Measurements from ENCODE around the gene PGM1. TPM values are rescaled to one million over a fixed set of nuclear protein-coding genes. Genes with fewer than 3 reads are reported as not detected.

PGM1 gene
- total RNA-seq, 1 donor from 2014 or later = 22.7 TPM

DNA sequence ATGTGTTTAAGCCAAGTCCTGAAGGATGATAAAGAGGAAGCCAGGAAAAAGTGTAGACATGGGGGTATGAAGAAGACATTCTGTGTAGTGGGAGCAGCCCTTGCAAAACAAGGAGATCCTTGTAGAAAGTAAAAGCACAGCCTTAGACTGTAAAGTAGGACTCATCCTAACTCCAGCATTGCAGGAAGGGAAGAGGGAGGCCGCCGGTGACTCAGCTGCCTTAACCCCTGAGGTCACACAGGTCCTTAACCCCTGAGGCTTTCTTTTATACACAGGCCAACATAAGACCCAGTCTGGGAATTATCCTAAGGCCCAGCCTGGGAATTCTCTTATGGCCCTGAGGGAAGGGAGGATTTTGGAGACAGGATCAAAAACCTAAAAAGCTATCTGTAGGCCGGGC is 18.0 kb downstream of the PGM1 start:
- Mint-ChIP-seq H3K27ac (peak overlapping the region; percentile 18), H3K27me3 (ENCODE audit: insufficient read depth, low read depth) (peaks cover 2% of the 10 kb centered on the region), H3K36me3 (no peaks in the 10 kb centered on the region), H3K4me1 (peaks cover 23% of the 10 kb centered on the region), H3K4me3 (no peak overlapping the region), H3K9me3 (no peaks in the 10 kb centered on the region)
- Histone ChIP-seq H3K4me3 (no peak overlapping the region), H3K27ac (no peak overlapping the region), H2AFZ (replicated peaks) (no peak overlapping the region), H3K4me1 (peaks cover 30% of the 10 kb centered on the region), H3K36me3 (no peaks in the 10 kb centered on the region), H4K20me1 (ENCODE audit: low read depth) (no peaks in the 10 kb centered on the region), H3K79me2 (ENCODE audit: low read depth) (no peaks in the 10 kb centered on the region), H3F3A (ENCODE audit: low read depth) (peaks cover 15% of the 10 kb centered on the region), H3K9me3 (ENCODE audit: low read depth) (no peaks in the 10 kb centered on the region), H3K9ac (no peak overlapping the region), H3K27me3 (no peaks in the 10 kb centered on the region), H3K4me2 (no peak overlapping the region)
- peak; percentile 63 for DNase-seq (ENCODE audit: low spot score)
- TF ChIP-seq, protein P1, sequence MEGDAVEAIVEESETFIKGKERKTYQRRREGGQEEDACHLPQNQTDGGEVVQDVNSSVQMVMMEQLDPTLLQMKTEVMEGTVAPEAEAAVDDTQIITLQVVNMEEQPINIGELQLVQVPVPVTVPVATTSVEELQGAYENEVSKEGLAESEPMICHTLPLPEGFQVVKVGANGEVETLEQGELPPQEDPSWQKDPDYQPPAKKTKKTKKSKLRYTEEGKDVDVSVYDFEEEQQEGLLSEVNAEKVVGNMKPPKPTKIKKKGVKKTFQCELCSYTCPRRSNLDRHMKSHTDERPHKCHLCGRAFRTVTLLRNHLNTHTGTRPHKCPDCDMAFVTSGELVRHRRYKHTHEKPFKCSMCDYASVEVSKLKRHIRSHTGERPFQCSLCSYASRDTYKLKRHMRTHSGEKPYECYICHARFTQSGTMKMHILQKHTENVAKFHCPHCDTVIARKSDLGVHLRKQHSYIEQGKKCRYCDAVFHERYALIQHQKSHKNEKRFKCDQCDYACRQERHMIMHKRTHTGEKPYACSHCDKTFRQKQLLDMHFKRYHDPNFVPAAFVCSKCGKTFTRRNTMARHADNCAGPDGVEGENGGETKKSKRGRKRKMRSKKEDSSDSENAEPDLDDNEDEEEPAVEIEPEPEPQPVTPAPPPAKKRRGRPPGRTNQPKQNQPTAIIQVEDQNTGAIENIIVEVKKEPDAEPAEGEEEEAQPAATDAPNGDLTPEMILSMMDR (IDR thresholded peaks at IDR 0.05) = no peak
- TF ChIP-seq EZH2 (IDR thresholded peaks at IDR 0.05) (no peak), EZH2phosphoT487 (IDR thresholded peaks at IDR 0.05) (no peak)

GRCh38 chr1:63612564-63612963 is 19.4 kb downstream of the PGM1 start:
- no peaks in the 10 kb centered on the region for H3K9me3 ChIP-seq (ENCODE audit: low read depth)
- no peak overlapping the region for H3K27ac Mint-ChIP-seq

DNA sequence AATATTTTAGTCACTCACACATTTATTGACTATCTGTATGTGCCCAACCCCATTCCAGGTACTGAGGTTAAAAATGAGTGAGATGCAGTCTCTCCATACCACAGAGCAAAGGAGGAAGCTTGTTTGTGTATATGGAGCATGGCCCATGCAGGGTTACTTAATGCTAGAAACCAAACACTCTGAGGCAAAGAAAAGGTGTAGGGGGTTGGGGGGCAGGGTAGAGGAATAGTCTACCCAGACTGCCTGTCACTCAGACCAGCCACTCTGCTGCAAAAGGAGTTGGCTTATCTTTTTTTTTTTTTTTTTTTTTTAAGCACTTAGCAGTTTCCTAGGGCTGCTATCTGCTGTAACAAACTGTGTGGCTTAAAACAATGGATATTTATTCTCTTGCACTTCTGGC is 19.8 kb downstream of the PGM1 start:
- Histone ChIP-seq H3K79me2 (ENCODE audit: low read depth) (no peaks in the 10 kb centered on the region), H3K9ac (no peak overlapping the region), H3K27ac (no peak overlapping the region), H3K36me3 (no peaks in the 10 kb centered on the region), H3K4me2 (peak overlapping the region; percentile 46), H3K4me1 (peaks cover 32% of the 10 kb centered on the region), H3K9me3 (ENCODE audit: low read depth) (no peaks in the 10 kb centered on the region), H3F3A (ENCODE audit: low read depth) (peaks cover 15% of the 10 kb centered on the region), H2AFZ (replicated peaks) (no peak overlapping the region), H4K20me1 (ENCODE audit: low read depth) (no peaks in the 10 kb centered on the region), H3K4me3 (no peak overlapping the region), H3K27me3 (no peaks in the 10 kb centered on the region)
- Mint-ChIP-seq H3K4me3 (no peak overlapping the region), H3K4me1 (peaks cover 26% of the 10 kb centered on the region), H3K27ac (no peak overlapping the region), H3K9me3 (no peaks in the 10 kb centered on the region), H3K36me3 (no peaks in the 10 kb centered on the region), H3K27me3 (ENCODE audit: insufficient read depth, low read depth) (peaks cover 2% of the 10 kb centered on the region)
- TF ChIP-seq, protein P1 (IDR thresholded peaks at IDR 0.05) = no peak
- no peak for DNase-seq (ENCODE audit: low spot score)

More at GRCh38 chr1:63612564-63612963, 19.4 kb downstream of the PGM1 start:
- no peaks in the 10 kb centered on the region for H3K36me3 Mint-ChIP-seq
- Histone ChIP-seq H3K79me2 (ENCODE audit: low read depth) (no peaks in the 10 kb centered on the region), H3K27ac (no peak overlapping the region), H3K27me3 (no peaks in the 10 kb centered on the region), H4K20me1 (ENCODE audit: low read depth) (no peaks in the 10 kb centered on the region), H3K4me1 (peaks cover 32% of the 10 kb centered on the region), H2AFZ (replicated peaks) (no peak overlapping the region), H3F3A (ENCODE audit: low read depth) (peaks cover 15% of the 10 kb centered on the region), H3K9ac (no peak overlapping the region), H3K36me3 (no peaks in the 10 kb centered on the region), H3K4me3 (no peak overlapping the region), H3K4me2 (peak overlapping the region; percentile 46)
- DNase-seq (ENCODE audit: low spot score) = no peak
- no peak overlapping the region for H3K4me3 Mint-ChIP-seq
- no peaks in the 10 kb centered on the region for H3K9me3 Mint-ChIP-seq
- peaks cover 26% of the 10 kb centered on the region for H3K4me1 Mint-ChIP-seq
- TF ChIP-seq, protein P1 (IDR thresholded peaks at IDR 0.05) = no peak
- no peak for TF ChIP-seq EZH2 (IDR thresholded peaks at IDR 0.05)
- TF ChIP-seq EZH2phosphoT487 (IDR thresholded peaks at IDR 0.05) = no peak
- peaks cover 2% of the 10 kb centered on the region for H3K27me3 Mint-ChIP-seq (ENCODE audit: insufficient read depth, low read depth)

All from neural progenitor cell (in vitro differentiated cells).